ENCODE results near the gene ERGIC1. TPM values are rescaled to one million over a fixed set of nuclear protein-coding genes. Genes with fewer than 3 reads are reported as not detected.

ERGIC1 gene
- total RNA-seq, 3 donors from 2014 or later (not counting 1 experiment from before 2014, with no cell fraction given), result 86.2 to 126 (median 121) TPM

DNA sequence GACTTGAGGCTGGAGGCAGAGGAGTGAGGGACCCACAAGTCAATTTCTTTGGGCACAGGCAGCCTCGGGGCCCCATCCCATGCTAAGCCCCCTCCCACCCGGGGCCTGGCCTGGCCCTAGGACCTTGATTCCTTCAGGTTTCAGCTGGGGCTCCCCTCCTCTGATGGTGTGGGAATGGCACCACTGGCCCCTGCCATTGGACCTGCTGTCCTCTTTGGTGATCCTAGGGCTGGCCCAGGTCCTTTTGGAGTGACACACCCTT is 10.5 kb downstream of the ERGIC1 start:
- H3K36me3 Mint-ChIP-seq, result no peaks in the 10 kb centered on the region
- ATAC-seq, result no peak
- no peaks in the 10 kb centered on the region for H3K27me3 Mint-ChIP-seq (ENCODE audit: low read depth in 2 of 2)
- TF ChIP-seq CTCF (IDR thresholded peaks at IDR 0.05), result no peak
- Histone ChIP-seq H3K4me1 (ENCODE audit: control insufficient read depth, insufficient read depth, low read length) (peaks cover 36% of the 10 kb centered on the region), H3K9me3 (ENCODE audit: control insufficient read depth, insufficient read depth, low read length) (no peaks in the 10 kb centered on the region), H3K36me3 (ENCODE audit: control insufficient read depth, insufficient read depth, low read length) (no peaks in the 10 kb centered on the region), H3K4me3 (ENCODE audit: low read length) (no peak overlapping the region), H3K27ac (ENCODE audit: low read length) (peak overlapping the region; percentile 63), H3K27me3 (ENCODE audit: control insufficient read depth, insufficient read depth, low read length) (no peaks in the 10 kb centered on the region)
- H3K4me3 Mint-ChIP-seq, result no peak overlapping the region
- intact Hi-C loops (cut with micrococcal nuclease), result no loop called here
- peaks cover 40 to 53% of the 10 kb centered on the region in 2 donors for H3K4me1 Mint-ChIP-seq
- DNase-seq, result no peak
- H3K9me3 Mint-ChIP-seq, result no peaks in the 10 kb centered on the region
- WGBS (ENCODE audit: insufficient coverage), result 88% methylated on average over 2 of the region's 2 CpGs
- H3K27ac Mint-ChIP-seq, result peak overlapping the region in 1 of 2 donors; percentile 80

DNA sequence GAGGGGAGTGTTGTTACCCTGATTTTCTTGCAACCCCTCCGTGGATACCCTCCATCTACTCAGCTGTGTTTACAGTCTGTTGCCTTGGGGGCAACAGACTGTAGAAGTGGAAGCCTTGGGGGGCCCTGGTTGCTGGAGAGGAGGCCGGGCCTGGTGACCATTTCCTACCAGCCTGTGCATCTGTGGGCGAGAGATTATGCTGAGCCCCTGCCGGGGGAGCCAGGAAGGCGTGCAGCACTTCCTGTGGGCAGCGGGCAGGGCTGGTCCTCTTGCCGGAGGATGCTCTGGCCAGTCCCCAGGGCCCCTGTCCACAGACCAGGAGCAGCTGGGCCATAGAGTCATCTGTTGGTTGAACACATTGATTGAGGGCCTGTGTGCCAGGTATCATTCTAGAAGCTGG is 11.1 kb downstream of the ERGIC1 start:
- H3K27me3 Mint-ChIP-seq (ENCODE audit: low read depth in 2 of 2), result no peaks in the 10 kb centered on the region
- intact Hi-C loops (cut with micrococcal nuclease), result loop anchor here (5.0 kb wide), 2 partner anchors 37 to 87 kb away; no protein-coding TSS in a partner anchor
- peak overlapping the region; percentile 63 for H3K27ac ChIP-seq (ENCODE audit: low read length)
- ATAC-seq (peak; percentile 43 to 61 (median 51)), DNase-seq (no peak)
- no peaks in the 10 kb centered on the region for H3K9me3 ChIP-seq (ENCODE audit: control insufficient read depth, insufficient read depth, low read length)
- H3K27me3 ChIP-seq (ENCODE audit: control insufficient read depth, insufficient read depth, low read length), result no peaks in the 10 kb centered on the region
- H3K4me1 ChIP-seq (ENCODE audit: control insufficient read depth, insufficient read depth, low read length), result peaks cover 43% of the 10 kb centered on the region
- H3K36me3 Mint-ChIP-seq, result no peaks in the 10 kb centered on the region
- no peak overlapping the region for H3K4me3 ChIP-seq (ENCODE audit: low read length)
- no peak for TF ChIP-seq CTCF (IDR thresholded peaks at IDR 0.05)
- no peak overlapping the region for H3K4me3 Mint-ChIP-seq
- peak overlapping the region; percentile 54 to 80 for H3K27ac Mint-ChIP-seq
- WGBS (ENCODE audit: insufficient coverage), result 10% methylated on average over 6 of the region's 7 CpGs
- no peaks in the 10 kb centered on the region for H3K9me3 Mint-ChIP-seq
- H3K36me3 ChIP-seq (ENCODE audit: control insufficient read depth, insufficient read depth, low read length), result no peaks in the 10 kb centered on the region
- peaks cover 39 to 53% of the 10 kb centered on the region in 2 donors for H3K4me1 Mint-ChIP-seq

DNA sequence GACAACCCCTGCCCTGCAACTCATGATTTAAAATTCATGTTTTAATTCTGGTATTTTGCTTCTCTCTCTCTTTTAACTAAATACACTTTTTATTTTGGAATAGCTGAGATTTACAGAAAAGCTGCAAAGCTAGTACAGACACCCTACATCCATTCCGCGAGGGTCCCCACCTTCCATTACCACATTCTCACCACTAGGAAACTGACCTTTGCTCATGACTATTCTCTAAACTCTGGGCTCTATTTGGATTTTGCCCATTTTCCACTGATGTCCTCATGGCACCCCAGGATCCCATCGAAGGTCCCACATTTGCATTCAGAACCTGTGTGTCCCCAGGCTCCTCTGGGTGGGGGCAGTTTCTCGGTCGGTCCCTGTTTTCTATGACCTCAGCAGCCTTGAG is 11.5 kb downstream of the ERGIC1 start:
- Histone ChIP-seq H3K36me3 (ENCODE audit: control insufficient read depth, insufficient read depth, low read length) (no peaks in the 10 kb centered on the region), H3K4me3 (ENCODE audit: low read length) (no peak overlapping the region), H3K9me3 (ENCODE audit: control insufficient read depth, insufficient read depth, low read length) (no peaks in the 10 kb centered on the region), H3K27ac (ENCODE audit: low read length) (peak overlapping the region; percentile 63), H3K27me3 (ENCODE audit: control insufficient read depth, insufficient read depth, low read length) (no peaks in the 10 kb centered on the region), H3K4me1 (ENCODE audit: control insufficient read depth, insufficient read depth, low read length) (peaks cover 47% of the 10 kb centered on the region)
- ATAC-seq (no peak), DNase-seq (no peak)
- Mint-ChIP-seq H3K27me3 (ENCODE audit: low read depth in 2 of 2) (no peaks in the 10 kb centered on the region), H3K36me3 (no peaks in the 10 kb centered on the region), H3K9me3 (no peaks in the 10 kb centered on the region), H3K4me3 (no peak overlapping the region), H3K4me1 (peaks cover 39 to 53% of the 10 kb centered on the region in 2 donors), H3K27ac (peak overlapping the region; percentile 54 to 80)
- WGBS (ENCODE audit: insufficient coverage), result 94% methylated on average over 5 of the region's 5 CpGs
- no peak for TF ChIP-seq CTCF (IDR thresholded peaks at IDR 0.05)
- intact Hi-C loops (cut with micrococcal nuclease), result loop anchor here (5.0 kb wide), 2 partner anchors 37 to 87 kb away; no protein-coding TSS in a partner anchor

- no peaks in the 10 kb centered on the region for H3K27me3 Mint-ChIP-seq (ENCODE audit: low read depth in 2 of 2)
- TF ChIP-seq CTCF (IDR thresholded peaks at IDR 0.05), result no peak
- Histone ChIP-seq H3K4me3 (ENCODE audit: low read length) (no peak overlapping the region), H3K36me3 (ENCODE audit: control insufficient read depth, insufficient read depth, low read length) (no peaks in the 10 kb centered on the region), H3K27ac (ENCODE audit: low read length) (no peak overlapping the region), H3K9me3 (ENCODE audit: control insufficient read depth, insufficient read depth, low read length) (no peaks in the 10 kb centered on the region), H3K27me3 (ENCODE audit: control insufficient read depth, insufficient read depth, low read length) (no peaks in the 10 kb centered on the region), H3K4me1 (ENCODE audit: control insufficient read depth, insufficient read depth, low read length) (peaks cover 49% of the 10 kb centered on the region)
- H3K4me3 Mint-ChIP-seq, result no peak overlapping the region
- peaks cover 39 to 53% of the 10 kb centered on the region in 2 donors for H3K4me1 Mint-ChIP-seq
- no peaks in the 10 kb centered on the region for H3K36me3 Mint-ChIP-seq
- WGBS (ENCODE audit: insufficient coverage), result 97% methylated on average over 5 of the region's 5 CpGs
- H3K27ac Mint-ChIP-seq, result peak overlapping the region; percentile 60 to 61
- ATAC-seq (no peak), DNase-seq (no peak)
- intact Hi-C loops (cut with micrococcal nuclease), result loop anchor here (5.0 kb wide), 2 partner anchors 36 to 86 kb away; no protein-coding TSS in a partner anchor
- H3K9me3 Mint-ChIP-seq, result no peaks in the 10 kb centered on the region
Observed at GRCh38 chr5:172846249-172846648, 12.2 kb downstream of the ERGIC1 start.

Measured in natural killer cell (primary cell).